GM18517 (cell line): ENCODE measurements around the gene DDX39A.
A peak's percentile ranks its signal among the peaks of the same experiment; 100 is the strongest.
"Not testable (repeated sequence)": the region's sequence is repeated elsewhere in the genome, so short reads cannot be mapped to it uniquely, and the experiment has no call there.

ENCODE experiments used
- ATAC-seq: cut with Tn5 transposase; IDR thresholded peaks from one replicate; pipeline ENCODE4 v1.9.1; 2021; ENCODE audit warnings: mild to moderate bottlenecking, moderate library complexity; ENCODE audit not compliant: unreplicated experiment

The DDX39A gene

GRCh38 chr19:14409146-14410023 is 9.8 kb downstream of the DDX39A start:
- no peak for ATAC-seq

GRCh38 chr19:14408491-14409145 is 10.5 kb downstream of the DDX39A start:
- ATAC-seq: no peak

- ATAC-seq: no peak
Measured at GRCh38 chr19:14407605-14408484, 11.3 kb downstream of the DDX39A start.

- ATAC-seq: no peak
Measured at GRCh38 chr19:14406645-14407401, 12.3 kb downstream of the DDX39A start.

- peak; percentile 59 for ATAC-seq
Measured at GRCh38 chr19:14405758-14406644, 13.1 kb downstream of the DDX39A start.

GRCh38 chr19:14405380-14405757 is 13.8 kb downstream of the DDX39A start:
- ATAC-seq: no peak

- ATAC-seq: no peak
Measured at GRCh38 chr19:14404312-14404711, 14.8 kb downstream of the DDX39A start.

GRCh38 chr19:14403145-14403930 is 15.8 kb downstream of the DDX39A start:
- ATAC-seq: not testable (repeated sequence)

GRCh38 chr19:14402332-14403144 is 16.6 kb downstream of the DDX39A start:
- ATAC-seq: no peak

- no peak for ATAC-seq
Measured at GRCh38 chr19:14401468-14402195, 17.5 kb downstream of the DDX39A start.

GRCh38 chr19:14400951-14401431 is 18.1 kb downstream of the DDX39A start:
- ATAC-seq: no peak

- not testable (repeated sequence) for ATAC-seq
Measured at GRCh38 chr19:14397168-14397567, 22.0 kb downstream of the DDX39A start.

GRCh38 chr19:14396730-14397129 is 22.4 kb downstream of the DDX39A start:
- not testable (repeated sequence) for ATAC-seq

- ATAC-seq: no peak
Measured at GRCh38 chr19:14395710-14396336, 23.3 kb downstream of the DDX39A start.

- no peak for ATAC-seq
Measured at GRCh38 chr19:14395262-14395661, 23.9 kb downstream of the DDX39A start.

- ATAC-seq: no peak
Measured at GRCh38 chr19:14394167-14394566, 25.0 kb downstream of the DDX39A start.

GRCh38 chr19:14393329-14393728 is 25.8 kb downstream of the DDX39A start:
- no peak for ATAC-seq
